Measurements from ENCODE around the gene C14orf119. TPM values are rescaled to one million over a fixed set of nuclear protein-coding genes. Genes with fewer than 3 reads are reported as not detected.

Gene C14orf119
- total and polyA plus RNA-seq, 2 donors from 2014 or later, result 42.8 to 56.6 TPM

- intact Hi-C loops (cut with DNase I), result loop anchor here (5.0 kb wide), 1 partner anchor 71 kb away; no protein-coding TSS in a partner anchor
- FAIRE-seq, result no peak
Observed at GRCh38 chr14:23057757-23058653, 37.3 kb upstream of the C14orf119 start.

GRCh38 chr14:23058654-23059504, 36.4 kb upstream of the C14orf119 start:
- peaks cover 23 to 41% (median 33%) of the 10 kb centered on the region in 3 donors for H3K36me3 ChIP-seq (ENCODE audit: control insufficient read depth in 2 of 3, insufficient read depth in 3 of 3, low read length in 3 of 3)
- no peaks in the 10 kb centered on the region for H3K9me3 ChIP-seq (ENCODE audit: control insufficient read depth in 2 of 3, insufficient read depth in 1 of 3, low read length in 3 of 3)
- H3K27ac ChIP-seq (ENCODE audit: low read depth in 2 of 2, low read length in 2 of 2), result no peak overlapping the region
- H3K9ac ChIP-seq (ENCODE audit: low read length in 3 of 3), result no peak overlapping the region
- intact Hi-C loops (cut with DNase I), result loop anchor here (5.0 kb wide), 1 partner anchor 72 kb away; no protein-coding TSS in a partner anchor
- no peak overlapping the region for H3K4me3 ChIP-seq (ENCODE audit: low read length in 3 of 3)
- TF ChIP-seq CTCF (IDR thresholded peaks at IDR 0.05; ENCODE audit: borderline replicate concordance, extremely low read depth, insufficient read depth), result no peak
- H3K27me3 ChIP-seq (ENCODE audit: control insufficient read depth, insufficient read depth, low read length), result no peaks in the 10 kb centered on the region
- DNase-seq (no peak), FAIRE-seq (no peak)
- H3K4me1 ChIP-seq (ENCODE audit: control insufficient read depth in 2 of 3, insufficient read depth in 2 of 3, low read depth in 1 of 3, low read length in 3 of 3), result peaks cover 0 to 13% (median 8%) of the 10 kb centered on the region in 3 donors

More at GRCh38 chr14:23057757-23058653, 37.3 kb upstream of the C14orf119 start:
- H3K4me3 ChIP-seq (ENCODE audit: low read length in 3 of 3), result peak overlapping the region; percentile 36 to 71 (median 56)
- peaks cover 15 to 33% (median 25%) of the 10 kb centered on the region in 3 donors for H3K36me3 ChIP-seq (ENCODE audit: control insufficient read depth in 2 of 3, insufficient read depth in 3 of 3, low read length in 3 of 3)
- no peaks in the 10 kb centered on the region for H3K27me3 ChIP-seq (ENCODE audit: control insufficient read depth, insufficient read depth, low read length)
- H3K4me1 ChIP-seq (ENCODE audit: control insufficient read depth in 2 of 3, insufficient read depth in 2 of 3, low read depth in 1 of 3, low read length in 3 of 3), result peaks cover 0 to 13% (median 8%) of the 10 kb centered on the region in 3 donors
- H3K9ac ChIP-seq (ENCODE audit: low read length in 3 of 3), result peak overlapping the region in 1 of 3 donors; percentile 18
- no peaks in the 10 kb centered on the region for H3K9me3 ChIP-seq (ENCODE audit: control insufficient read depth in 2 of 3, insufficient read depth in 1 of 3, low read length in 3 of 3)
- peak; percentile 94 to 96 (median 96) for DNase-seq
- peak overlapping the region in 1 of 2 donors; percentile 41 for H3K27ac ChIP-seq (ENCODE audit: low read depth in 2 of 2, low read length in 2 of 2)
- peak; percentile 92 for TF ChIP-seq CTCF (IDR thresholded peaks at IDR 0.05; ENCODE audit: borderline replicate concordance, extremely low read depth, insufficient read depth)

GRCh38 chr14:23060536-23061260, 34.6 kb upstream of the C14orf119 start:
- FAIRE-seq, result no peak
- peak in 1 of 5 donors; percentile 37 for DNase-seq
- no peak overlapping the region for H3K4me3 ChIP-seq (ENCODE audit: low read length in 3 of 3)
- no peak for TF ChIP-seq CTCF (IDR thresholded peaks at IDR 0.05; ENCODE audit: borderline replicate concordance, extremely low read depth, insufficient read depth)
- peaks cover 0 to 13% (median 8%) of the 10 kb centered on the region in 3 donors for H3K4me1 ChIP-seq (ENCODE audit: control insufficient read depth in 2 of 3, insufficient read depth in 2 of 3, low read depth in 1 of 3, low read length in 3 of 3)
- peaks cover 30 to 52% (median 40%) of the 10 kb centered on the region in 3 donors for H3K36me3 ChIP-seq (ENCODE audit: control insufficient read depth in 2 of 3, insufficient read depth in 3 of 3, low read length in 3 of 3)
- H3K9ac ChIP-seq (ENCODE audit: low read length in 3 of 3), result no peak overlapping the region
- H3K27me3 ChIP-seq (ENCODE audit: control insufficient read depth, insufficient read depth, low read length), result no peaks in the 10 kb centered on the region
- no peaks in the 10 kb centered on the region for H3K9me3 ChIP-seq (ENCODE audit: control insufficient read depth in 2 of 3, insufficient read depth in 1 of 3, low read length in 3 of 3)
- no peak overlapping the region for H3K27ac ChIP-seq (ENCODE audit: low read depth in 2 of 2, low read length in 2 of 2)
- intact Hi-C loops (cut with DNase I), result no loop called here

Measured in kidney (tissue), 14 donors.